ENCODE measurements around the gene XAGE2.
"Not testable (repeated sequence)": the region's sequence is repeated elsewhere in the genome, so short reads cannot be mapped to it uniquely, and the experiment has no call there.

Gene XAGE2

GRCh38 chrX:52368368-52369055, at the start of gene XAGE2:
XAGE2 (plus strand) TSS chrX:52369021; CDS start chrX:52370015, 994 bp downstream.
- no peak for ATAC-seq (replicated peaks)

GRCh38 chrX:52337410-52337809, 31.4 kb upstream of the XAGE2 start:
- Mint-ChIP-seq H3K27ac (no peak overlapping the region), H3K27me3 (peaks cover 22 to 33% of the 10 kb centered on the region in 2 donors), H3K4me3 (no peak overlapping the region), H3K36me3 (no peaks in the 10 kb centered on the region), H3K9me3 (peaks cover 3 to 9% of the 10 kb centered on the region in 2 donors), H3K4me1 (no peaks in the 10 kb centered on the region)
- DNase-seq (no peak), ATAC-seq (replicated peaks) (no peak)

More at GRCh38 chrX:52368368-52369055, at the start of gene XAGE2:
- DNase-seq, result no peak
- H3K9me3 Mint-ChIP-seq, result peaks cover 0 to 7% of the 10 kb centered on the region in 2 donors
- H3K4me1 Mint-ChIP-seq, result no peaks in the 10 kb centered on the region
- H3K27me3 Mint-ChIP-seq, result peaks cover 0 to 27% of the 10 kb centered on the region in 2 donors
- no peak within 1 kb of the TSS for H3K4me3 Mint-ChIP-seq
- H3K27ac Mint-ChIP-seq, result no peak within 1 kb of the TSS
- H3K36me3 Mint-ChIP-seq, result no peaks in the 10 kb centered on the region

- DNase-seq (no peak), ATAC-seq (replicated peaks) (peak in 1 of 2 donors; percentile 39)
- Mint-ChIP-seq H3K27me3 (peaks cover 8 to 23% of the 10 kb centered on the region in 2 donors), H3K27ac (no peak overlapping the region), H3K4me3 (no peak overlapping the region), H3K9me3 (no peaks in the 10 kb centered on the region), H3K36me3 (no peaks in the 10 kb centered on the region), H3K4me1 (peaks cover 2 to 5% of the 10 kb centered on the region in 2 donors)
Measured at GRCh38 chrX:52341493-52341892, 27.3 kb upstream of the XAGE2 start.

GRCh38 chrX:52343131-52343530, 25.7 kb upstream of the XAGE2 start:
- H3K27me3 Mint-ChIP-seq, result peaks cover 6 to 23% of the 10 kb centered on the region in 2 donors
- H3K4me1 Mint-ChIP-seq; H3K27ac Mint-ChIP-seq; H3K4me3 Mint-ChIP-seq; H3K36me3 Mint-ChIP-seq; ATAC-seq (replicated peaks); H3K9me3 Mint-ChIP-seq; DNase-seq: not testable (repeated sequence)

GRCh38 chrX:52345402-52345801, 23.4 kb upstream of the XAGE2 start:
- not testable (repeated sequence) for H3K36me3 Mint-ChIP-seq, H3K27me3 Mint-ChIP-seq, H3K4me1 Mint-ChIP-seq, H3K4me3 Mint-ChIP-seq, H3K27ac Mint-ChIP-seq, H3K9me3 Mint-ChIP-seq
- ATAC-seq (replicated peaks) (peak; percentile 36 to 80), DNase-seq (peak; percentile 15)

- H3K9me3 Mint-ChIP-seq, result no peaks in the 10 kb centered on the region
- H3K4me1 Mint-ChIP-seq, result peaks cover 2 to 5% of the 10 kb centered on the region in 2 donors
- no peaks in the 10 kb centered on the region for H3K36me3 Mint-ChIP-seq
- DNase-seq, result no peak
- peaks cover 0 to 3% of the 10 kb centered on the region in 2 donors for H3K27me3 Mint-ChIP-seq
- no peak overlapping the region for H3K27ac Mint-ChIP-seq
- no peak overlapping the region for H3K4me3 Mint-ChIP-seq
- ATAC-seq (replicated peaks), result no peak
Measured at GRCh38 chrX:52346174-52347165, 22.4 kb upstream of the XAGE2 start.

GRCh38 chrX:52349681-52350080, 19.1 kb upstream of the XAGE2 start:
- DNase-seq (no peak), ATAC-seq (replicated peaks) (no peak)
- Mint-ChIP-seq H3K4me3 (no peak overlapping the region), H3K4me1 (peaks cover 2 to 5% of the 10 kb centered on the region in 2 donors), H3K27ac (no peak overlapping the region), H3K36me3 (no peaks in the 10 kb centered on the region), H3K9me3 (no peaks in the 10 kb centered on the region), H3K27me3 (peaks cover 0 to 9% of the 10 kb centered on the region in 2 donors)

GRCh38 chrX:52352551-52352950, 16.3 kb upstream of the XAGE2 start:
- Mint-ChIP-seq H3K9me3 (no peaks in the 10 kb centered on the region), H3K36me3 (no peaks in the 10 kb centered on the region), H3K27me3 (peaks cover 0 to 13% of the 10 kb centered on the region in 2 donors), H3K4me3 (no peak overlapping the region), H3K27ac (no peak overlapping the region), H3K4me1 (no peaks in the 10 kb centered on the region)
- DNase-seq, result no peak
- ATAC-seq (replicated peaks), result no peak

GRCh38 chrX:52353838-52354237, 15.0 kb upstream of the XAGE2 start:
- no peaks in the 10 kb centered on the region for H3K36me3 Mint-ChIP-seq
- no peak overlapping the region for H3K4me3 Mint-ChIP-seq
- ATAC-seq (replicated peaks) (no peak), DNase-seq (no peak)
- peaks cover 0 to 17% of the 10 kb centered on the region in 2 donors for H3K27me3 Mint-ChIP-seq
- no peaks in the 10 kb centered on the region for H3K4me1 Mint-ChIP-seq
- no peaks in the 10 kb centered on the region for H3K9me3 Mint-ChIP-seq
- no peak overlapping the region for H3K27ac Mint-ChIP-seq

- Mint-ChIP-seq H3K4me3 (no peak overlapping the region), H3K9me3 (no peaks in the 10 kb centered on the region), H3K27ac (no peak overlapping the region), H3K27me3 (peaks cover 0 to 24% of the 10 kb centered on the region in 2 donors), H3K4me1 (no peaks in the 10 kb centered on the region), H3K36me3 (no peaks in the 10 kb centered on the region)
- DNase-seq (no peak), ATAC-seq (replicated peaks) (no peak)
Measured at GRCh38 chrX:52355108-52355507, 13.7 kb upstream of the XAGE2 start.

GRCh38 chrX:52359614-52360232, 9.1 kb upstream of the XAGE2 start:
- H3K4me1 Mint-ChIP-seq, result no peaks in the 10 kb centered on the region
- ATAC-seq (replicated peaks), result no peak
- no peaks in the 10 kb centered on the region for H3K9me3 Mint-ChIP-seq
- H3K36me3 Mint-ChIP-seq, result no peaks in the 10 kb centered on the region
- DNase-seq, result no peak
- no peak overlapping the region for H3K4me3 Mint-ChIP-seq
- H3K27ac Mint-ChIP-seq, result no peak overlapping the region
- H3K27me3 Mint-ChIP-seq, result peaks cover 0 to 26% of the 10 kb centered on the region in 2 donors

- no peaks in the 10 kb centered on the region for H3K36me3 Mint-ChIP-seq
Measured at GRCh38 chrX:52361941-52362340, 6.9 kb upstream of the XAGE2 start.

GRCh38 chrX:52363247-52363883, 5.5 kb upstream of the XAGE2 start:
- peaks cover 0 to 7% of the 10 kb centered on the region in 2 donors for H3K9me3 Mint-ChIP-seq
- no peaks in the 10 kb centered on the region for H3K4me1 Mint-ChIP-seq
- no peak overlapping the region for H3K4me3 Mint-ChIP-seq
- H3K27me3 Mint-ChIP-seq, result peaks cover 0 to 41% of the 10 kb centered on the region in 2 donors
- ATAC-seq (replicated peaks) (no peak), DNase-seq (no peak)
- H3K27ac Mint-ChIP-seq, result no peak overlapping the region
- no peaks in the 10 kb centered on the region for H3K36me3 Mint-ChIP-seq

More at GRCh38 chrX:52361941-52362340, 6.9 kb upstream of the XAGE2 start:
- H3K4me3 Mint-ChIP-seq, result no peak overlapping the region
- H3K4me1 Mint-ChIP-seq, result no peaks in the 10 kb centered on the region
- ATAC-seq (replicated peaks) (no peak), DNase-seq (no peak)
- H3K27ac Mint-ChIP-seq, result no peak overlapping the region
- peaks cover 0 to 37% of the 10 kb centered on the region in 2 donors for H3K27me3 Mint-ChIP-seq
- H3K9me3 Mint-ChIP-seq, result no peaks in the 10 kb centered on the region

- Mint-ChIP-seq H3K9me3 (no peaks in the 10 kb centered on the region), H3K36me3 (no peaks in the 10 kb centered on the region), H3K27ac (no peak overlapping the region), H3K4me1 (no peaks in the 10 kb centered on the region), H3K27me3 (peaks cover 0 to 27% of the 10 kb centered on the region in 2 donors), H3K4me3 (no peak overlapping the region)
- no peak for DNase-seq
- no peak for ATAC-seq (replicated peaks)
Measured at GRCh38 chrX:52378870-52379269, 10.0 kb downstream of the XAGE2 start.
